HG03460 (cell line): ENCODE results near the gene PPP2R2B.
A peak's percentile ranks its signal among the peaks of the same experiment; 100 is the strongest.

Experiments used
- ATAC-seq: cut with Tn5 transposase; IDR thresholded peaks from one replicate; pipeline ENCODE4 v1.9.1; 2021; ENCODE audit not compliant: unreplicated experiment

The PPP2R2B gene

DNA sequence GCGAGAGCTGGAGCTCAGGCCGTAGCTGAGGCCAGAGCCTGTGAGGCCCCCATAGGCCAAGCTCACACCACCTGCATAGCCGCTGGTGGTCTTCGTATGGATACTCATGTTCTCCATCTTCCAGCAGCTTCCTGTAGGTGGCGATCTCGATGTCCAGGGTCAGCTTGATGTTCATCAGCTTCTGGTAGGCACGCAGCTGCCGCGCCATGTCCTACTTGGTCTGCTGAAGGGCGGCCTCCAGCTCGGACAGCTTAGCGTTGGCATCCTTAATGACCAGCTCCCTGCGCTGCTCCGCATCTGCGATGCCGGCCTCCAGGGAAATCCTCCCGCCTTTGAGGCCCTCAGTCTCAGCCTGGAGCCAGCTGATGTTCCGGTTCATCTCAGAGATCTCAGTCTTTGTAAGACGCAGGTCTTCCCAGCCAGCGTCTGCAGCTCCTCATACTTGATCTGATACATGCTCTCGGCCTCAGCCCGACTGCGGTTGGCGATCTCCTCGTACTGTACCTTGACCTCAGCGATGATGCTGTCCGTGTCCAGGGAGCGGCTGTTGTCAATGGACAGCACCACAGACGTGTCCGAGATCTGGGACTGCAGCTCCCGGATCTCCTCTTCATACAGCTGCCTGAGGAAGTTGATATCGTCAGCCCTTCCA is 172.1 kb downstream of the PPP2R2B start:
- ATAC-seq, result no peak

DNA sequence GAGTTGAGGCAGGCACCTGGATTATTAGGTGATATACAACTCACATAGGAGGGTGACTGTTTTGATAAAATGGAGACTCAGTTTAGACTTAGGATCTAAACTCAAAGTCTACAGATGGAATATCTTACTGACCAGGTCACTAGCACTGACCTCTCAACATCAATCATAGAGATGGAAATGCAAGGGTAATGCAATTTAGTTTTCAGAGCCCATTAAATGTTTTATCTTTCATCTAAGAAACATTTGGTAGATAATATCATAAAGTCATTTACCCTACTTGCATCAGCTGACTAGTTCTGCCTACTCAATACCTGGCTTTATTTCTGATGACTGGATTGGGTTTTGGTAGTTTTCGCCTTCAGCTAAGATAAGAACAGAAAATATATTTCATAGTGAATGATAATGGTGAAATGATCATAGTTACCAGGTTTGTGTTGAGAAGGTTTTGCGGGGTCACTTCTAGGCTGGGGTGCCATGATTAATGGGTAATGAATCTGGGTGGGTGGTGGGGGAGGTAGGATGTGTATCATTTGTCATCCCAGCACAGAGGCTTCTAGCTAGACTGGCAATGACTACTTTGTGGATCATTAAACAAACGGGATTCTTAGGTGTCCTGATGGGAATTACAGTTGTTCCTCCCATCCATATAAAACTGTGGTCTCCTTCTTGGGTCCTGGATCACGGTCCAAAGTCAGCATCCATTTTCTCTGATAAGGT is 173.4 kb downstream of the PPP2R2B start:
- no peak for ATAC-seq

DNA sequence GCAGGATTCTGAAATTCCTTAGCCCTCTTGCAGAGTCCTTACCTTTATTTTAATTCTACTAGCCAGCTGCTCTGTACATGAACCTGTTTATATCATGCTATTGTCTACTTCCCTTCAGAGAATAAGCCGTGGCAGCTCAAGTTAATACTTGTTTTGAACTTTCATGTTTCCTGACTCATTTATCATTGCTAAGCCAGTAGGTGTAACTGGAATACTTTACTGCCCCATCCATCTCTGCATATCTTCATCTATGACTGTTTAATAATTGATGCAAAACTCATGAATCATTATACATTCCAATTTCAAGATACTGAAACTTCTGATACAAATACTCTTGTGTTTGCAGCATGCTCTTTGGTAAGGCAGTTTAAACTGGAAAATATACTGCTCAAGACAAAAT is 174.7 kb downstream of the PPP2R2B start:
- ATAC-seq, result no peak

- ATAC-seq, result no peak
These were observed 175.1 kb downstream of the PPP2R2B start for GRCh38 chr5:146703499-146703898.

DNA sequence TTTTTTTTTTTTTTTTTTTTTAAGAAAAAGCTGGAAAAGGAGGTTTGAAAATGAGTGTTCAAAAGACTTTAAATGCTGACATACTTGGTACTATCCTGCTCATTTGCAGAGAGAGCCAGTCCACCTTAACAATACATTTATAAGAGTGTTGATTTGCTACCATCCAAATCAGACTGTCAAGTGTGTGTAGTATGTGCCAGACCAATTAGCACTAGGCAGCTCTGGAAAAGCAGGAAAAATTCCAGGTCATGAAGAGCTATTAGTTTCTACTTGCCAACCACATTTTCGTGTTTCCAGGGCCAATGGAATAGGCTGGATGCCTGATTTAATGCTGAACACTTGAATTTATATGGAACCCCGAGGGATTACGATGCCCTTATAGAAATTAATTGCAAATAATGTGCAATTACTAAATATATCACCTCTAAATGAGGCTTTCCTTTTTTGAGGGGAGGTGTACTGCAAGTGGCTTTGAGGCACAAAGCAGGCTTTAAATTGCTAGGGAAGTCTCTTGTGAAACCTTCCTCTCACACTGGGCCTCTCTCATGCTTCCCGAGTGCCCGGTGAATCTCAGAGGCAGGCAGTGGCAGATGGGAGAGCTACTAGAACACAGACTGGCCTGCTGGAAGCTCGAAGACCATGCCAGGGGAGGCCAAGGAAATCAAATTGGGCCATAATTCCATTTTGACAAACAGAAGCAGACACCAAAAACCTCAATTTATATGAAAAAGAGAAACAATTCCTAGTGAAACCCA is 178.7 kb downstream of the PPP2R2B start:
- no peak for ATAC-seq

DNA sequence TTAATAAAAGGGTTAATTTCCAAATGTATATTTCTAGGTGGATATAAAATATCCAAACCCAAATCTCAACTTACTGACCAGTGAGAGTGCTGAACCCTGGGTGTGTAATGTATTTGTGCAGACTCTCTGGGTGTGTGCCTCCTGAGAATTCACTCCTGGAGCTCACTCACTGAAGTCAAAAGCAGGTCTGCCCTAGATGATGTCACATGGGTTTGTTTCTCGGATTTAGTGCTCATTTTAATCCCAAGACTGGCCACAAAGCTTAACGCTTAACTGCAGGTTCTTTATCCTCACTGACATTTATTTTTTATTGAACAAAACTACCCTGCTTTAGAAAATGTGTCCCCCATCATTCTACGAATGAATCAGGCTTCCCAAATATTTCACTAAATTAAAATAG is 179.4 kb downstream of the PPP2R2B start:
- no peak for ATAC-seq

- no peak for ATAC-seq
These were observed 179.9 kb downstream of the PPP2R2B start for GRCh38 chr5:146698651-146699050.

- ATAC-seq, result no peak
These were observed 181.3 kb downstream of the PPP2R2B start for GRCh38 chr5:146697211-146697610.

DNA sequence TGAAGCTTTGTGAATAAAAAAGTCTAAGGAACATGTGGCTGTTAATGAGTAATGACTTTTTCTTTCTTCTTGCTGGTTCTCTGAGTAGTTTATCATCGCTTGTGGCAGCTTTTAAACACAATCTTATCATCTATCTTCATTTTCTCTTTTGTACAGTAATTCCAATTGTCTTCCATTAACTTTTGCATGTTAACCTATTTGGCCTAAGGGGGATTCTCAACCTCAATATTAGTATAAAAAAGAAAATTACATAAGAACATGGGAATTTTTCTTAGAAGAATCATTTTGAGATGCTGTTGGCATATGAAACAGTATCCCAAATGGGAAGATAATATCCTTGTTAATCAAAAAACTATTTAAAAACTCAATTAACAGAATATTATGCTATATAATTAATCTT is 182.9 kb downstream of the PPP2R2B start:
- no peak for ATAC-seq

DNA sequence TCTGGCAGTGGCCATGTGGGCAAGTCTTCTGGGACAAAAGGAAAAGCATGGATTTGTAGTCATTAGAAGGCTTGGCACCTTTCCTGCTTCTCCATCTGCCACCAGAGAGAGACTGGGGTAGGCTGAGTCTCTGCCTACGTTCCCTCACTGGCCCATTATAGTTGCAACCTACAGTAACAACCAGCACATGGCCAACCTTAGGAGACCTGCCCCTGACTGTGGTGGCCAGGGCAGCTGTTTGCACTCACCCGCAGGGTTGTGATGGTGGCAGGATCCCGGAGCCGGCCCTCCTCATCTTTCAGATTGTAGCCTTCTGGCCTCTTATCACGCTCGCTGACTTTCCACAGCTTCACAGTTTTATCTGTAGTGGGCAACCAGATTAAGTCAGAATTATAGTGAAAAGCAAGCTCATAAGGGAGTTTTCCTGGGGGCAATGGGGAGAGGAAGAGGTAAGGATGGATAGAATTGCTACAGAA is 187.6 kb downstream of the PPP2R2B start:
- no peak for ATAC-seq

DNA sequence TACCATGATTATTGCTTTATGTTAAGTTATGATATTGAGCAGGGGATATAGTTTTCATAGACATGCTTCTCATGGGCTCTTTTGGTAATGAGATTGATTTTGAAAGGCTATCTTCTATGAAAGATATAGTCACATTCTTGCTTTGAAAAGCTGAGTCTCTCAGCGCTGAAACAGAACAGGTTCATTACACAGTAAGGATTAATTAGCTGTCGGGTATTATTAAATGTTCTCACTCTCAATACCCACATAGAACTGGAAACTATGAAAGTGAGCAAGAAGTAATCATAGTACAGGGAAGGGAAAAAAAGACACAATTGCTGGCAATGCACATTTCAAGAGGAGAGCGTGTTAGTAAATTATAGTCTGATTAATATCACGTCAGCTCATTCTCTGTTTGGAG is 190.9 kb downstream of the PPP2R2B start:
- no peak for ATAC-seq

DNA sequence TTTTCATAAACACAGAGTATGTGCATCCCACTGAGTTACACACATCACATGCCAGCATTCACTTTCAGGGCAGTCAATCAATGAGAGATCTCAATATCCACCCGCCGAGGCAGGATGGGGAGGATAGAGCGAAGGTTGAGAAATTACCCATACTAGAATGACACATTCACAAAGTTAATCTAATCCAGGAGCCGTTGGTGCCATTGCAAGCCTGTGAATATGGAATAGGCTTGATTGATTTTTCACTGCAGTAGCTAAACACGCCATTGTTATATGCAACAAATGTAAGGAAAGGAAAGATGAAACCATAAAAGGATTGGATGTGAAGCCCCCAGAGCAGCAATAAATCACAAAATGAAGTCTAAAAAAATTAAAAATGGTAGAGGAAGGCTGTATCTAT is 194.7 kb downstream of the PPP2R2B start:
- ATAC-seq, result no peak

GRCh38 chr5:146682899-146683532 is 195.5 kb downstream of the PPP2R2B start:
- no peak for ATAC-seq

DNA sequence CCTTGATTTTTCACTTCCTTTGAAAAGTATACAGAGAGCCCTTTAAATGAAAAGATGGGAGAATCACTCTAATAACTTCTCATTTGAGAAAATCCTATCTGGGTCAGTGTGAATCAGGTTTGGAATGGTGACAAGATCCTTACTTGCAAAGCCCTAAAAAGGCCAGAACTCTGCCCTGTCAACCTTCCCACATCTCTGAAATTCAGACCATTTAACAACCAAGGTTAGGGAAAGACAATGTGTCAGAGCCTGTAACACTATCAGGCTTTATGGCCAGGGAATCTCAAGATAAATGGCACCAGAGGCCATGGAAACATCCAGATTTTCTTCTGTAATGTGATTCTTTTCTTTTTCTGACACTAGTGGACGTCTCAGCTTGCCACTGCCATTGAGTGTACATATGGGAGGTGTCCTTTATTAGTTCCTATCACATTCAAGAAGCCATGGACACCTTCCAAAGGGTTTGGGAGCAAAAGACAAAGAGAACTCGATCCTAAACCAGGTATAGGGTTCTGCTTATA is 196.9 kb downstream of the PPP2R2B start:
- ATAC-seq, result no peak

GRCh38 chr5:146680846-146681584 is 197.5 kb downstream of the PPP2R2B start:
- no peak for ATAC-seq

DNA sequence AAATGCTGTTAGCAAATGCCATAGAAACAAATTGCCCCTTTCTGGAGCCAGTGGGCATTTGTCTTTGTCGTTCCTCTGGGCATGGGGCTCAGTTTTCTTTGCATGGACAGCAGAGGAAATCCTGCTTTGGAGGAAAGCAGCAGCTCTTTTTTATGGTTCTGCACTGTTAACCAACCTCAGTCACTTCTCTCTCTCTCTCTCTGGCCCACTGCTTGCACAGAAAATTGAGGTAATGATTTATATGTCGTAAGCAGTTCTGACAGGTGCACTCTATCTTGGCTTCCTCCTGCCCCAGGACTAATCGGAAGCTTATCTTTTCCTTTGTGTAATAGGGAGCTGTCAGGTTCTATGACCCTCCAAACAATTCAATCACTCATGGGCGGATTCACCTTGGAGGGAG is 202.9 kb downstream of the PPP2R2B start:
- peak; percentile 94 for ATAC-seq

DNA sequence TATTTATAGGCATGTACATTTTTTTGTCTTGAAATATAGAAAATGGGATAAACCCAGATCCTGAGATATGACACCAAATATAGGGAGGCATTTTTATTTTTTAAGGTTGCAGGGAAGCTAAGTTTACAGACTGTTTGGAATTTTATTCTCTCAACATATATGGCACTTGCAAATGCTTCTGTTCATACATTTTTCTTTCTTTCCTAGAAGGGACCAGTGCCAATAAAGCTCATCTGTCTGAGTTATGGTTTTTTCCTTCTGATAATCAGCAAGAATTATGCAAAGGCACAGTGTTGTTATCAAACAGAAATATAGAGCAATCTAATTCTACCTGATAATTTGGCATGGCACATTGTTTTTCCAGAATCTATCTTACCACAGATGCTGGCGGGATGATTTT is 205.7 kb downstream of the PPP2R2B start:
- ATAC-seq, result no peak

DNA sequence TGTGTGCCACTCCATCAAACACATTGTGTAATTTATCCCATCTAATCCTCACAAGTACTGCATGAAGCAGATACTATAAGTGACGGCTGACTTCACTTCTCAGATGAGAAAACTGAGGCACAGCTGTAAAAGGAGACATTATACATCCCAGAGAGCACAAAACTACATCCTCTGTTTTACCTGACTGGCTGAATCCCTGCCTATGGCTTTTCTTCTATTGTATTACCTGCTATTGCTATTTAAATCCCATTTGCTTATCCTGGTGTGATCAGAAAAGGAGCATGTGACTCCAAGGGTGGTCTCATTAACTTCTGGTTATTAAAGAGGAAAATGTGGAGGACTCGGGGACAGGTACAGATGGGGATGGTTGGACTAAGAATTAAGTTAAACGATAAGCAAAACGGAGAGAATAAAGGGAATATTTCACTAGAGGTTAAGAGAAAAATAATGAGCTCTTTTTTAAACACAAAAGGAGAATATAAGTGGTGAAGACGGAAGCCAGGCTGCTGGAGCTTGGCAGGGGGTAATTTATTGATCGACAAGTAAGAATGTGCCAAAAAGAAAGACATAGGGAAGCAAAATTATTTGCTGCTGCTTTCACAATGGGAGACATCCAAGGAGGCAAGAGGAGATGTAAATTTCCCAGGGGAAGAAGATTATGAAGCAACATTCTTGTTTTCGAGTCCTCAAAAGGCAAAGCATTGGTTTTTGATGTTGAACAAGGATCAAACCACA is 206.8 kb downstream of the PPP2R2B start:
- no peak for ATAC-seq

GRCh38 chr5:146669656-146670055 is 208.9 kb downstream of the PPP2R2B start:
- no peak for ATAC-seq
